Measurements from ENCODE around the gene PRM2.

The PRM2 gene

DNA sequence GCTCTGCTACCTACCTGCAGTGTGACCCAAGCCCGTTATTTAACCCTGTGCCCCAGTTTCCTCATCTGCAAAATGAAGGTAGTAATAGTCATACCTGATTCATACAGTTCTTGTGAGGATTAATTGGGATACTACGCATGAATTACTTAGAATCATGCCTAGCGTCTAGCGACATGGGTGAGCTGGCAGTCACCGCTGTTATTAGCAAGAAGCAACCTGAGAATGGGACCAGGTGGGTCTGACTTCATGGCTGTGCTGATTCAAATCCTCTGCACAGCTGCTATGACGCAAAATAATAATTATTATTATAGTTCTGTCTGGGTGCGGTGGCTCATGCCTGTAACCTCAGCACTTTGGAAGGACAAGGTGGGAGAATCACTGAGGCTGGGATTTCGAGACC, 28.1 kb downstream of the PRM2 start:
- no peak for DNase-seq (ENCODE audit: low spot score)

GRCh38 chr16:11245988-11246387, 30.3 kb downstream of the PRM2 start:
- DNase-seq (ENCODE audit: low spot score), result no peak

DNA sequence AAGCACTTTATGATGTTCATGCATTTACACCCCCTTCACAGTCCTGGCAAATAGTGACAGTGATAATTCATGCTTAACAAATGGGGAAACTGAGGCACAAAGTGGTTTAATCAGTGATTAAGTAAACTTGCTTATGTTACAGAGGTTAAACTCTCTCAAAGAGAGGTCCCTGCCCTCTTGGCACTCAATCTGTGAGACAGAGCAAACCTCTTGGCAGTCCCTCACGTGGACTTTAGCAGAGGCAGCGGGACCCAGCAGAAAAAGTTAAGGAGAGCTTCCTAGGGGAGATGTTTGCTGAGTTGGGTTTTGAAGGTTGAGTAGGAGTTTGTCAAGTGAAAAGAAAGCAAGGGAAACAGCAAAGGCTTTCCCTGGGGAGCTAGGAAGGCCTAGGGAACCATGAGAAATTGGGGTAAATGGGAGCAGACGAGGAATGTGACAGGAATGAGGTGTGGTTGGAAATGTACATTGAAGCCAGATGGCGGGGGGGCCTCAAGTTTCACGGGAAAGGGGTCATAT, 31.0 kb downstream of the PRM2 start:
- DNase-seq (ENCODE audit: low spot score), result no peak

DNA sequence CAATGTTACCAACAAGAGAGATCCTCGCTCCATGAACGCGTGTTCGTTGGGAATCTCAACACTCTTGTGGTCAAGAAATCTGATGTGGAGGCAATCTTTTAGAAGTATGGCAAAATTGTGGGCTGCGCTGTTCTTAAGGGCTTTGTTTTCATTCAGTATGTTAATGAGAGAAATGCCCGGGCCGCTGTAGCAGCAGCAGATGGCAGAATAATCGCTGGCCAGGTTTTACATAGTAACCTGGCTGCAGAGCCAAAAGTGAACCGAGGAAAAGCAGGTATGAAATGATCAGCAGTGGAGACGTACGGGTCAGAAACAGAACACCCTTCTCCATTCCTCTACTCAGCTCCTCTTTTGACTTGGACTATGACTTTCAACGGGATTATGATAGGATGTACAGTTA, 33.6 kb downstream of the PRM2 start:
- DNase-seq (ENCODE audit: low spot score), result no peak

- no peak for DNase-seq (ENCODE audit: low spot score)
Observed at GRCh38 chr16:11241480-11242204, 34.6 kb downstream of the PRM2 start.

GRCh38 chr16:11240636-11241473, 35.4 kb downstream of the PRM2 start:
- no peak for DNase-seq (ENCODE audit: low spot score)

DNA sequence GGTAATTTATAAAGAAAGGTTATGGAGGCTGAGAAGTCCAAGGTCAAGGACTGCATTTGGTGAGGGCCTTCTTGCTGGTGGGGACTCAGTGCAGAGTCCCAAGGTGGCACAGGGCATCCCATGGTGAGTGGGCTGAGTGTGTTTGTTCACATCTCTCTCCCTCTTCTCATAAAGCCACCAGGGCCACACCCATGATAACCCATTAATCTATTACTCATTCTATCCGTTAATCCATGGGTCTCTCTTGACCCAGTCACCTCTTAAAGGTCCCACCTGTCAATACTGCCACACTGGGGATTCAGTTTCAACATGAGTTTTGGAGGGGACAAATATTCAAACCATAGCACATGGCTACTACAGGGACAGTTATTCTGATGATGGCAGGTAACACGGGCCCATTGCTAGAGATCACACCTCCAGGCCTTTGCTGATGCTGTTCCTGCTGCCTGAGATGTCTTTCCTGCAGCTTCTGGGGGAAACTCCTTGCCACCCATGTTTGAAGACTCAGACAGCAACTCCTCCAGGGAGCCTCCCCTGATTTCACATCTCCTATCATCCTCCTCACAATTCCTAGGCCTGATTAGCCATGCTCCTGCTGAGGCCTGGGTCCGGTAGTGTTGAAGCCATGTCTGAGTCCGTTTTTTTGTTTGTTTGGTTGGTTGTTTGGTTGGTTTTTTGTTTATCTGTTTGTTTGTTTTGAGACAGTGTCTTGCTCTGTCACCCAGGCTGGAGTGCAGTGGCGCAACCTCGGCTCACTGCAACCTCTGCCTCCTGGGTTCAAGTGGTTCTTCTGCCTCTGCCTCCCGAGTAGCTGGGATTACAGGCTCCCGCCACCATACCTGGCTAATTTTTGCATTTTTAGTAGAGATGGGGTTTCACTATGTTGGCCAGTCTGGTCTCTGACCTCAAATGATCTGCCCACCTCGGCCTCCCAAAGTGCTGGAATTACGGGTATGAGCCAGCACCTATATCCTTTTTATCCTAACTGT, 36.3 kb downstream of the PRM2 start:
- no peak for DNase-seq (ENCODE audit: low spot score)

GRCh38 chr16:11238272-11239202, 37.7 kb downstream of the PRM2 start:
- no peak for DNase-seq (ENCODE audit: low spot score)

DNA sequence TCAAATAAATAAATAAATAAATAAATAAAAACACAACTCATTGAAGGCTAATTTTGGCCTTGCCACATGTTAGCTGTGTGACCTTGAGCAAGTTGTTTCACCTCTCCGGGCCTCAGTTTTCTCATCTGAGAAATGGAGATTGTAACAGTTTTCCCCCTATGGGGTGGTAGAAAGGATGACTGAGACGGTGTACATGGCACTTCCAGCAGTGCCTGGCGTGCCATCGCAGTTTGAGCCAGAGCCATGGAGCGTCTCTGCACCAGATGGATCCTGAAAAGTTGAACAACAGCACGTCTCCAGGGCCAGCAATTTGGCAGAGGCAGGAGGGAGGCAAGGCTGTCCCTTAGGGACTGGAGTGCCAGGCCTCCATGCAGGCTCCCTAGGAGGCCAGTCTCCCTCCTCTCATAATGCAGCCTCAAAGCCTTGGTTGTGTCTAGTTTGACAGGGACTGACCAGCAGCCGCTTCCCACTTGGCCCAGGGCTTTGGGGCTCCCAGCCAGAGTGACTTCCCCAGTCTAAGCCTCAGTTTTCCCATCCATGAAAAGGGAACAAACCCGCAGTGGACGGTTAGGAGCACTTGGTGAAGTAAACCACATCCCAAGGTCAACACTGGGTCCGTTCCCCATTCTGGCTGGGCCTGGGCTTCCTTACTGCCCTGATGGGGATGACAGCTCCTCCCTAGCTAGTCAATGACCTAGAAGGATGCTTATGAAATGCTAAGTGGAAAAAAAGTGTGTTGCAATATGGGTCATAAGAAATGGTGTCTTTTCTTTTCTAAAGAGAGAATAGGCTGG, 39.6 kb downstream of the PRM2 start:
- no peak for DNase-seq (ENCODE audit: low spot score)

- DNase-seq (ENCODE audit: low spot score), result no peak
Observed at GRCh38 chr16:11235703-11235991, 40.6 kb downstream of the PRM2 start.

DNA sequence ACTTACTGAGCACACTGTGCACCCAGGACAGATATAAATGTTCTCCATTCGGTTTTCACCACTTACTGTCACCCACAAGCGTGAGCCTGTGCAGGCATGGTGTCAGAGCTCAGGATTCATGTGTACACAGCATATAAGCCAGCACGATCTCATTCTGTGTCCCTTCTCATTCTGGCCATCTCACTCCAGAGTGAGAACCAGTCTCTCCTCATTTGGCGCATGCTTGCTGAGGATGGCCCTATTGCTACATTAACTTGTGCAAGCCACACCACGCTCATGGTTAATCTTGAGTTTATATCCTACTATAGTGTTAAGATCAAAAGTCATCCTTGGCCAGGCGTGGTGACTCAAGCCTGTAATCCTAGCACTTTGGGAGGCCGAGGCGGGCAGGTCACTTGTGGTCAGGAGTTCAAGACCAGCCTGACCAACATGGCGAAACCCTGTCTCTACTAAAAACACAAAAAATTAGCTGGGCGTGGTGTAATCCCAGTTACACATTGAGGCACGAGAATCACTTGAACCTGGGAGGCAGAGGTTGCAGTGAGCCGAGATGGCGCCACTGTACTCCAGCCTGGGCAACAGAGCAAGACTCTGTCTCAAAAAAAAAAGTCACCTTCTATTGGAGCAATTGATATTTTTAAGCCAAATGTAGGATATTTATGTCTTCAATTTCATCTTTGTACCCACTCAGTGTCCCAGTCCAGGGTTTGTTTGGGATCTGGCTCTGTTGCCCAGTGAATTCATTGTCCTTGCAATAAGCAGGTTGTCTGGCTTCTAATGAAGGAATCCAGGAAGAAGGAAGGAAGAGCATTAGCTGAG, 41.2 kb downstream of the PRM2 start:
- DNase-seq (ENCODE audit: low spot score), result no peak

DNA sequence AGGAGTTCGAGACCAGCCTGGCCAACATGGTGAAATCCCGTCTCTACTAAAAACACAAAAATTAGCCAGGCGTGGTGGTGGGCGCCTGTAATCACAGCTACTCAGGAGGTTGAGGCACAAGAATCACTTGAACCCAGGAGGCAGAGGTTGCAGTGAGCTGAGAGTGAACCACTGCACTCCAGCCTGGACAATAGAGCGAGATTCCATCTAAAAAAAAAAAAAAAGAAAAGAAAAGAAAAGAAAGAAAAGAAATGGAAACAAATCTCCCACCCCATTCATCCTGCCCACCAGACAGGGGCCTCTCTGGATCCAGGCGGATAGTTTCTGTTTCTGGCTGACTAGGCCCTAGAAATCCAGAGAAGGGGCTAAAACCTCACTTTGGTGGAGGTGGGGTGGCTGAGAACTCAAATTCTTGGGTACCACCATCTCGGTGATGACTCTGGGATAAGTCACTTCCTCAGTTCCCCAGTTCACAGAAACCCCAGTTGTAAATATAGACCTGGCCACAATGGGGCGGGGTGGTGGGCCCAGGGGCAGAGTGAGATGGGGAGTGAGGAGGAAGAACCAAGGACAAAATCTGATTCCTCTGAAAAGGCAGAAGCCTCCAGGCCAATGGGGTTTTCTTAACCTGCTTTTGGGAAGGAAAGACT, 42.4 kb downstream of the PRM2 start:
- no peak for DNase-seq (ENCODE audit: low spot score)

DNA sequence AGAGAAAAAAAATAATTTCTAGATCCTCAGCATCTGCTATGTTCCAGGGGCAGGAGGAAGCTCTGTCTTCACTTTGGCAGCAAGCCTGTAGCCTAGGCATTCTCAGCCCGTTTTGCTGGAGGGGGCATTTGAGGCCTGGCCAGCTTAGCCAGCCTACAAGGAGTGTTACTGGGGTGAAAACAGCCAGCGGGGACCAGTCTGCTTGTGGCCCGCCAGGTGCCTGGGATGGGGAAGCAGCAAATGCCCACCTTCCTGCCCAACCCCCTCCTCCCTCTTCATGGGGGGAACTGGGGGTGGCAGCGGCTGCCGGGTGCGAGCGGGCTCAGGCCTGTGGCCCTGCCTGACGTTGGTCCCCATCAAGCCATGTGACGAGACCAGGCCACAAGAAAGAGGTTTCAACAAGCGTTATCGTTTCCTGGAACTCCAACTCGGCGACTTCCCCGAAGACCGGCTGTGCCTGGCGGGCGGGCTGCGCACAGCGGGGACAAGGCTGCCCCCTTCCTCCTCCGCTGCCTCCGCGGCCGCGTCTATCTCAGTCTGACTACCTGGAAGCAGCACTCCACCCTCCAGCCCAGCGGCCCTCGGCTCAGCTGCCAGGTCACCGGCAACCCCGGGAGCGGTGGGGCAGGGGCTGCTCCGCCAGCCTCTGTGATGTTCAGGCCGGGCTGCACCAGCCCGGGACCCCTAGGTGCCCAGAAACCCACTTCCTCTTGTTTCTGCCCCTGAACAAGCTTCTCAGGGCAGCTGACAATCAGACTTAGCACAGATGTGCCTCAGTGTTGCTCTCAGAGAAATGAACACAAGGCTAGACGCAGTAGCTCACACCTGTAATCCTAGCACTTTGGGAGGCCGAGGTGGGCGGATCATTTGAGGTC, 43.2 kb downstream of the PRM2 start:
- no peak for DNase-seq (ENCODE audit: low spot score)

DNA sequence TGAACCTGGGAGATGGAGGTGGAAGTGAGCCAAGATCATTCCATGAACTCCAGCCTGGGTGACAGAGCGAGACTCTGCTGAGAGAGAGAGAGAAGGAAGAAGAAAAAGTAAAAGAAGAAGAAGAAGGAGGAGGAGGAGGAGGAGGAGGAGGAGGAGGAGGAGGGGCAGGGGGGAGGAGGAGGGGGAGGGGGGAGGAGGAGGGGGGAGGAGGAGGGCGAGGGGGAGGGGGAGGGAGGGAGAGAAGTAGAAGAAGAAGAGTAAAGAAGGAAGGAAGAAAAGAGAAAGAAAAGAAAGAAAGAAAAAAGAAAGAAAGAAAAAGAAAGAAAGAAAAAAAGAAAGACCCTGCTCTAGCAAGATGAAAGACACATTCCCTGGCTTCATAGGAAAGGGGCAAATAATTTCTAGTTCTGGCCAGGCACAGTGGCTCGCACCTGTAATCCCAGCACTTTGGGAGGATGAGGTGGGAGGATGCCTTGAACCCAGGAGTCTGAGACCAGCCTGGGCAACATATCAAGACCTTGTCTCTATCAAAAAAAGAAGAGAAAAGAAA, 43.9 kb downstream of the PRM2 start:
- no peak for DNase-seq (ENCODE audit: low spot score)

DNA sequence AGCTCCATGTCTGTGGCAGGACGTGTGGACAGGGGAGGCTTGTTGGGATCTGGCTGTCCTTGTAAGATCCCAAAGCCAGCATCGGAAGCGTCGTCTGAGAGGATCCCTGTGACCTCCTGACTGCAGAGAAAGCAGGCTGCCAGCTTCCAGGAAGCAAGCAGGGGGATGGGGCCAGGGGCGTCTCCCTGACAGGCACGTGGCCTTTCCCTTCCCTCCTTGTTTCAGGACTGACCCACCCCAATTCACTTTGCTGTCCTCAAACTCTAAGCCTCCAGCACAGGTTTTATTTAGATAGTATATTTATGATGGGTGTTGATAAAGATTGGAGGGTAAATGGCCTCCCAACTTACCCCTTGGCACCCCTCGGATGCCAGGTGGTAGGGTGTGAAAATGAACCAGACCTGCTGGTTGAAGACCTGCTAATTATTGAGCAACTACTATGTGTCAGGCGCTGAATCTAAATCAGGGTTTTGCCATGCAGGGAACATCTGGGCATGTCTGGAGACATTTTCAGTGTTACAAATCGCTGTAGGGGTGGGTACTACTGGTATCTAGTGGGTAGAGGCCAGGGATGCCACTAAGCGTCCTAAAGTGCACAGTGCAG, 44.8 kb downstream of the PRM2 start:
- DNase-seq (ENCODE audit: low spot score), result no peak

DNA sequence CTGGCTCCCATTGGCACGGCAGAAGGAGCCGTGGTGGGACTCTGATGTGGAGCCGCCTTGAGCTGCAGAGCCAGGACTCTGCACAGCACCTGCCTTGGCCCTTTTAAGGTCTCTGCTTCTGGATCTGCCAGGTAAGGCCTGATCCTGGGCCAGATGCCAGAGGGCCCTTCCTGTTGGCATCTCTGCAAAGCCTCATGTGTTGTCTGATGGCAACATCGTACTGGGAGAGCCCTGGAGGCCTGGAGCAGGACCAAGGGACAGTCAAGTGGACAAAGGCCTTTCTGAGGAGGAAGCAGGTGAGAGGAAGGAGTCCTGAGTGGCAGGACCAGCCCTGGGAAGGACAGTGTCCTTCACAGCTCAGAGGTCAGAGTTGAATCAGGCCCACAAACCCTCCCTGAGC, 46.4 kb downstream of the PRM2 start:
- no peak for DNase-seq (ENCODE audit: low spot score)

DNA sequence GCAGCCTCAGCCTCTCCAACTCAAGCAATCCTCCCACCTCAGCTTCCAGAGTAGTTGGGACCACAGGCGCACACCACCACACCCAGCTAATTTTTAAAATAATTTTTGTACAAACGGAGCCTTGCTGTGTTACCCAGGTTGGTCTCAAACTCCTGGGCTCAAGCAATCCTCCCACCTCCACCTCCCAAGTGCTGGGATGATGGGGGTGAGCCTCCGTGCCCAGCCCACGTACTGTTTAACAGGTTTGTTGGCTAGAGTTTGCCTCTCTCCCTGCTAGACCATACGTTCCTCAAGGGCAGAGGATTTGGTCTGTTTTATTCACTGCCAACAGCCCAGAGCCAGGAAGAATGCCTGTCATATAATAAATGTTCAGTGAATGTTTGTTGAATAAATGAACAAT, 46.8 kb downstream of the PRM2 start:
- DNase-seq (ENCODE audit: low spot score), result no peak
